Testis (tissue), 2 donors: ENCODE data around the gene CCNL2.

Experiments
- POLR2A ChIP-seq: fragments of 450-650 bp; IDR thresholded peaks from one replicate; pipeline ENCODE4 v1.6.1; 2017; ENCODE audit warnings: antibody characterized with exemption, mild to moderate bottlenecking, moderate library complexity
- TF ChIP-seq, protein P1 (sequence below), 3 experiments: fragments of 450-650 bp in 2 of 3; fragments of 200-600 bp in 1 of 3; sonication (generic) in 1 of 3; IDR thresholded peaks; one replicate each; pipeline ENCODE4 v1.5.1; 2016 to 2019; ENCODE audit warnings: antibody characterized with exemption in 3 of 3, mild to moderate bottlenecking in 2 of 3, moderate library complexity in 1 of 3

DNA sequence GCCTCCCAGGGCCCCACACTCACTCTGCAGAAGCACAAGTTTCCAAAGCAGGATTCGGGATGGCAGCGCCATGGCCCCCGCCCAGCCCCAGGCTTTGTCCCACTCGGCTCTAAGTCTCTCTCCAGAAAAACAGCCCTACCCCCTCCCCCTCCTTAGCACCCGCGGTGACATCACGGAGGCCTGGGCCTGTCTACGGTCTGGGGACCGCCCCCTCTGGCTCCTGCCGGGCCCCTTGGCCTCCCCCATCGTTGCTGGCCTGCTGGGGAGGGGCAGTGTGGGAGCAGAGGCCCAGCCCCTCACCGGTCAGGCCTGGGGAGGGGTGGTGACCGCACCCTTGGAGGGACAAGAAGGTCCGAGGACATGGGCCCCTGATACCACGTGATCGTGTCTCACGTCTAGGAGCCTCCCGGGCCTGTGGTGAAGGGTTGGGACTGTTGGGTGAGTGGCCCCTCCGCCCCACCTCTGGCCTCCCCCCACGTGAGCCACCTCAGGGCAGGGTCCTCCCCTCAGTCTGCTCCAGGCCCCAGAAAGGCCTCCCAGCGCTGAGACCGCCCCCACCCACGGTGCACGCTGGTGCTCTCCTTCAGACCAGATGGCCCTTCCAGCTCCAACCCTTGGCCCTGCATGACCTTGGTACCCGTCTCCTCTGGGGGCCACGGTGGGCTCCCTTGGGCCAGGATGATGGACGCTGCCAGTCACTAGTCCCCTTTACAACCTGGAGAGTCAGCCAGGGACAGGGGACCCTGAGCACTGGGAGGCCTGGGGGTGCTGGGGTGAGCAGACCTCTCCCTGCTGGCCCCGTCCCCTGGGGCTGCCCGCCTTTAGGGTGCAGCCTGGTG is 40.5 kb downstream of the CCNL2 start, which contains the start of gene MXRA8:
- TF ChIP-seq, protein P1, sequence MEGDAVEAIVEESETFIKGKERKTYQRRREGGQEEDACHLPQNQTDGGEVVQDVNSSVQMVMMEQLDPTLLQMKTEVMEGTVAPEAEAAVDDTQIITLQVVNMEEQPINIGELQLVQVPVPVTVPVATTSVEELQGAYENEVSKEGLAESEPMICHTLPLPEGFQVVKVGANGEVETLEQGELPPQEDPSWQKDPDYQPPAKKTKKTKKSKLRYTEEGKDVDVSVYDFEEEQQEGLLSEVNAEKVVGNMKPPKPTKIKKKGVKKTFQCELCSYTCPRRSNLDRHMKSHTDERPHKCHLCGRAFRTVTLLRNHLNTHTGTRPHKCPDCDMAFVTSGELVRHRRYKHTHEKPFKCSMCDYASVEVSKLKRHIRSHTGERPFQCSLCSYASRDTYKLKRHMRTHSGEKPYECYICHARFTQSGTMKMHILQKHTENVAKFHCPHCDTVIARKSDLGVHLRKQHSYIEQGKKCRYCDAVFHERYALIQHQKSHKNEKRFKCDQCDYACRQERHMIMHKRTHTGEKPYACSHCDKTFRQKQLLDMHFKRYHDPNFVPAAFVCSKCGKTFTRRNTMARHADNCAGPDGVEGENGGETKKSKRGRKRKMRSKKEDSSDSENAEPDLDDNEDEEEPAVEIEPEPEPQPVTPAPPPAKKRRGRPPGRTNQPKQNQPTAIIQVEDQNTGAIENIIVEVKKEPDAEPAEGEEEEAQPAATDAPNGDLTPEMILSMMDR (IDR thresholded peaks at IDR 0.05) = no peak
- no peak for TF ChIP-seq POLR2A
